ENCODE measurements around the gene NRARP. TPM values are rescaled to one million over a fixed set of nuclear protein-coding genes. Genes with fewer than 3 reads are reported as not detected.

Gene NRARP
- total and polyA plus RNA-seq, 2 donors from 2014 or later, result 1.7 to 4.7 TPM

GRCh38 chr9:137281345-137282116 lies 20.5 kb downstream of the NRARP start:
- no peak overlapping the region for H3K9ac ChIP-seq (ENCODE audit: low read length in 3 of 3)
- intact Hi-C loops (cut with DNase I), result no loop called here
- peak; percentile 21 to 69 (median 54) for DNase-seq
- H3K36me3 ChIP-seq (ENCODE audit: control insufficient read depth in 2 of 3, insufficient read depth in 3 of 3, low read length in 3 of 3), result no peaks in the 10 kb centered on the region
- no peaks in the 10 kb centered on the region for H3K9me3 ChIP-seq (ENCODE audit: control insufficient read depth in 2 of 3, insufficient read depth in 1 of 3, low read length in 3 of 3)
- H3K4me3 ChIP-seq (ENCODE audit: low read length in 3 of 3), result no peak overlapping the region
- H3K4me1 ChIP-seq (ENCODE audit: control insufficient read depth in 2 of 3, insufficient read depth in 2 of 3, low read depth in 1 of 3, low read length in 3 of 3), result peaks cover 0 to 10% (median 6%) of the 10 kb centered on the region in 3 donors
- H3K27me3 ChIP-seq (ENCODE audit: control insufficient read depth, insufficient read depth, low read length), result no peaks in the 10 kb centered on the region
- TF ChIP-seq, protein P1, sequence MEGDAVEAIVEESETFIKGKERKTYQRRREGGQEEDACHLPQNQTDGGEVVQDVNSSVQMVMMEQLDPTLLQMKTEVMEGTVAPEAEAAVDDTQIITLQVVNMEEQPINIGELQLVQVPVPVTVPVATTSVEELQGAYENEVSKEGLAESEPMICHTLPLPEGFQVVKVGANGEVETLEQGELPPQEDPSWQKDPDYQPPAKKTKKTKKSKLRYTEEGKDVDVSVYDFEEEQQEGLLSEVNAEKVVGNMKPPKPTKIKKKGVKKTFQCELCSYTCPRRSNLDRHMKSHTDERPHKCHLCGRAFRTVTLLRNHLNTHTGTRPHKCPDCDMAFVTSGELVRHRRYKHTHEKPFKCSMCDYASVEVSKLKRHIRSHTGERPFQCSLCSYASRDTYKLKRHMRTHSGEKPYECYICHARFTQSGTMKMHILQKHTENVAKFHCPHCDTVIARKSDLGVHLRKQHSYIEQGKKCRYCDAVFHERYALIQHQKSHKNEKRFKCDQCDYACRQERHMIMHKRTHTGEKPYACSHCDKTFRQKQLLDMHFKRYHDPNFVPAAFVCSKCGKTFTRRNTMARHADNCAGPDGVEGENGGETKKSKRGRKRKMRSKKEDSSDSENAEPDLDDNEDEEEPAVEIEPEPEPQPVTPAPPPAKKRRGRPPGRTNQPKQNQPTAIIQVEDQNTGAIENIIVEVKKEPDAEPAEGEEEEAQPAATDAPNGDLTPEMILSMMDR (IDR thresholded peaks at IDR 0.05; ENCODE audit: borderline replicate concordance, extremely low read depth, insufficient read depth), result no peak
- no peak overlapping the region for H3K27ac ChIP-seq (ENCODE audit: low read depth in 2 of 2, low read length in 2 of 2)
- no peak for FAIRE-seq

DNA sequence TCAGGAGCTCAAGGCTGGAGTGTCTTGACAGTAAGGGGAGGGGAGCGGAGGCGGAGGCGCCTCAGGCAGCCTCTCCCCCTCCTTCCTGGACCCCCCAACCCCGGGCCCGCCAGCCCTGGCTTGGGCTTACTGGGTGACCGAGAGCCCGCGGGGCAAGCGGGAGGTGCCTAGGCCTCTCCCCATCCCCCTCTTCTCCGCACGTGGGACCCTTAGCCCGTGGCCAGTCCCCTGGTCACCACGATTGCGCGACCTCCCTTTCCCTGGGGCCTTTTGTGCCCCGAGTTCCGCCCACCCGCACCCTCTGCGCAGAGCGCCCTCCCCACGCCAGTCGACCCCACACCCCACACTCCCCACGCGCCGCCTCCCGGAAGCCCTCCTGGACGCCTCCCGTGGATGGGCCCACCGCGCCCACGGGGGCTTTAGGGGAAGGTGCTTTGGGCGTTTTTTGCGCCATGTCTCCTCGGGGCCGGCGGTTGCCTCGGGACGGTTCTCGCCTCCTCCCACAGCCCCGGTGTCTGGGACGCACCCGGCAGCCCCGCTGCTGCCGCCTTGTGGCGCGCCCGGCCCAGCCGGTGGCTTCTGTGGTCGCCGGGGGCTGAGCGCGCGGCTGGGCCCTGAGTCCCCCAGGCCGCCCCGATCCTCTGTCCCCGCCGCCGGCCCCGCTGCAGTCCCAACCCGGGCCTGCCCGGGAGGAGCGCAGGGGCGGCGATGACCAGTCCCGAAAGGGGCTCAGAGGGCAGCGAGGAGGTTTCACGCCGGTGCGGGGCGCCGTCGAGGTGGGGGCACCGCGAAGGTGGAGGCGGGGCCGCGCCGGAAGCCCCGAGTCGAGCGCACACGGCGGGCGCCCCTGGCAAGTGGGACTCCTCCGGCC lies 21.4 kb downstream of the NRARP start:
- no peaks in the 10 kb centered on the region for H3K9me3 ChIP-seq (ENCODE audit: control insufficient read depth in 2 of 3, insufficient read depth in 1 of 3, low read length in 3 of 3)
- TF ChIP-seq, protein P1 (IDR thresholded peaks at IDR 0.05; ENCODE audit: borderline replicate concordance, extremely low read depth, insufficient read depth), result peak; percentile 4
- no peaks in the 10 kb centered on the region for H3K36me3 ChIP-seq (ENCODE audit: control insufficient read depth in 2 of 3, insufficient read depth in 3 of 3, low read length in 3 of 3)
- peaks cover 0 to 19% (median 7%) of the 10 kb centered on the region in 3 donors for H3K4me1 ChIP-seq (ENCODE audit: control insufficient read depth in 2 of 3, insufficient read depth in 2 of 3, low read depth in 1 of 3, low read length in 3 of 3)
- H3K9ac ChIP-seq (ENCODE audit: low read length in 3 of 3), result no peak overlapping the region
- no peak for FAIRE-seq
- no peaks in the 10 kb centered on the region for H3K27me3 ChIP-seq (ENCODE audit: control insufficient read depth, insufficient read depth, low read length)
- no peak overlapping the region for H3K27ac ChIP-seq (ENCODE audit: low read depth in 2 of 2, low read length in 2 of 2)
- intact Hi-C loops (cut with DNase I), result no loop called here
- H3K4me3 ChIP-seq (ENCODE audit: low read length in 3 of 3), result no peak overlapping the region
- DNase-seq, result peak in 3 of 5 donors; percentile 40 to 73 (median 72)

DNA sequence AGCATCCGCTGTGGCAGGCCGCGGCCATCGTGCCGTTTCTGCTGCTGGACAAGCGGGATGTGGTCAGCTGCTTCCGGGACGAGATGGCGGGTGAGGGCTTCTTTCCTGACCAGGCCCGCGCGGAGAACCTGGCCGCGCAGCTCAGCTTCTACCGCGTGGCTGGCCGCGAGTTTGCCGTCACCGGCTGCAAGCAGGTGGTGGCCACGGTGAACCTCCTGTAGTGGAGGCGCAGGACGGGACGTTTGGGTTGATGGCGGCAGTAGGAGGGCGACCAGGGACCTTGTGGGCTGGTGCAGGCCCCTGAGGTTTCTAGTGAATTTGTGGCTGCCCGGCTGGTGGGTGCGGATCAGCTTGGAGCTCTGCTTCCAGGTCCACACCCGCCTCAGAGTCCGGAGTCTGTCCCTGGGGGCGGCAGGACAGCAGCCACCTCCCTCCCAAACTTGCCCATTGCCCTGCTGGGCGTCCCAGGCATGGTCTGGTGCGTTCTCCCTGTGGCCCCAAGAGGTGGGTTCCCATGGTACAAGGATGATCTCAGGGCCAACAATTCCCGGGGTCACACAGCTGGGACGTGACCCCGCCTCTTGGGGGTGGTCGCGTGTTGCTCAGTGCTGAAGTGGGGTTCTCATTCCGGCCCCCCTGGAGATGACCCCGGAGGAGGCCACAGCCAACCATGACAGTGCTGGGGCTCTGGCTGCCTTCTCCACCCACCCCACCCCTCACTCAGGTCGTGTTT lies 22.2 kb downstream of the NRARP start:
- TF ChIP-seq, protein P1 (IDR thresholded peaks at IDR 0.05; ENCODE audit: borderline replicate concordance, extremely low read depth, insufficient read depth), result no peak
- peaks cover 0 to 23% (median 7%) of the 10 kb centered on the region in 3 donors for H3K4me1 ChIP-seq (ENCODE audit: control insufficient read depth in 2 of 3, insufficient read depth in 2 of 3, low read depth in 1 of 3, low read length in 3 of 3)
- intact Hi-C loops (cut with DNase I), result no loop called here
- FAIRE-seq, result no peak
- no peaks in the 10 kb centered on the region for H3K27me3 ChIP-seq (ENCODE audit: control insufficient read depth, insufficient read depth, low read length)
- no peak overlapping the region for H3K27ac ChIP-seq (ENCODE audit: low read depth in 2 of 2, low read length in 2 of 2)
- no peak overlapping the region for H3K4me3 ChIP-seq (ENCODE audit: low read length in 3 of 3)
- no peaks in the 10 kb centered on the region for H3K9me3 ChIP-seq (ENCODE audit: control insufficient read depth in 2 of 3, insufficient read depth in 1 of 3, low read length in 3 of 3)
- H3K36me3 ChIP-seq (ENCODE audit: control insufficient read depth in 2 of 3, insufficient read depth in 3 of 3, low read length in 3 of 3), result no peaks in the 10 kb centered on the region
- peak in 2 of 5 donors; percentile 43 to 75 for DNase-seq
- no peak overlapping the region for H3K9ac ChIP-seq (ENCODE audit: low read length in 3 of 3)

Measured in kidney (tissue), 14 donors.